Activated T-cell treated with anti-CD3 and anti-CD28 coated beads for 24 hours (primary cell): ENCODE measurements around the gene USP14.

Source experiments
- DNase-seq: peaks from one replicate; pipeline ENCODE4 v3.0.0-alpha.2; 2020; ENCODE audit warnings: low read depth

USP14 gene

DNA sequence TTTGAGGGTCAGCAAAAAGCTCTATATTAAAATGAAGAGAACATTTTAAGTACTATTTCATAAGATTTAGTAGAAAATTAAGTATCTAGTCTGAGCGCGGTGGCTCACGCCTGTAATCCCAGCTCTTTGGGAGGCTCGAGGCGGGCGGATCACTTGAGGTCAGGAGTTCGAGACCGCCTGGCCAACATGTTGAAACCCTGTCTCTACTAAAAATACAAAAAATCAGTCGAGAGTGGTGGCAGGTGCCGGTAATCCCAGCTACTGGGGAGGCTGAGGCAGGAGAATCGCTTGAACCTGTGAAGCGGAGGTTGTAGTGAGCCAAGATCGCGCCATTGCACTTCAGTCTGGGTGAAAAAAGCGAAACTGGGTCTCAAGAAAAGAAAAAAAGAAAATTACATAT is 1.6 kb downstream of the USP14 start:
- no peak for DNase-seq

DNA sequence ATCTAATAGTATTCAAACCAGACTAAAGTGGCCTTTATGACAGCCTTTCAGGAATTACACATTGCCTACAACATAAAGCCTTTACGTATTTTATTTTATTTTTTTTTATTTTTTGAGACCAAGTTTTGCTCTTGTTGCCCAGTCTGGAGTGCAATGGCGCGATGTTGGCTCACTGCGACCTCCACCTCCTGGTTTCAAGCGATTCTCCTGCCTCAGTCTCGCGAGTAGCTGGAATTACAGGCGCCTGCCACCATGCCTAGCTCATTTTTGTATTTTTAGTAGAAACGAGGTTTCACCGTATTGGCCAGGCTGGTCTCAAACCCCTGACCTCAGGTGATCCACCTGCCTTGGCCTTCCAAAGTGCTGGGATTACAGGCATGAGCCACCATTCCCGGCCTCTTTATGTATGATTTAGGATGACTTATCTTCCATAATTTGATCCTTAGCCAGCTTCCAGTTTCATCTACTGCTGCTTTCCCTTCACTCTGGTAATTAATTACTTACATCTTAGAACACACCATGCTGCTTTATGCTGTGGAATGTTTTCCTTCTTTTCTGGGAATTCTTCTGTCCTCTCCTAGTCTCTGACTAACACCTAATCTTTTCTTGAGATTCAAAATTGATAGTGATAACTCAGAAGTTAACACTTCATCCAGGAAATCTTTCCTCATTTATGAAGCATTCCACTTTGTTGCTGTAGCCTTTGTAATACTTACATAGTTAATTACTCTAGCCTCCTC is 2.6 kb downstream of the USP14 start:
- no peak for DNase-seq

DNA sequence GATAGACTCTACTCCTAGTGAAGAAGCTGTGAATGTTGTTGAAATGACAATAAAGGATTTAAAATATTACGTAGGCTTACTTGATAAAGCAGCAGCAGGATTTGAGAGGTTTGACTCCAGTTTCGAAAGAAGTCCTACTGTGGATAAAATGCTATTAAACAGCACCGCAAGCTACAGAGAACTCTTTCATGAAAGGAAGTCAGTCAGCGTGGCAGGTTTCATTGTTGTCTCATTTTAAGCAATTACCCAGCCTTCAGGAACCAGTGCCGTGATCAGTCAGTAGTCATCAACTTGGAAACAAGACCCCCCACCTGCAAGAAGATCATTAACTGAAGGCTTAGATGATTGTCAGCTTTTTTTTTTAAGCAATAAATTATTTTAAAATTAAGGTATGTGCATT is 14.0 kb downstream of the USP14 start:
- no peak for DNase-seq

DNA sequence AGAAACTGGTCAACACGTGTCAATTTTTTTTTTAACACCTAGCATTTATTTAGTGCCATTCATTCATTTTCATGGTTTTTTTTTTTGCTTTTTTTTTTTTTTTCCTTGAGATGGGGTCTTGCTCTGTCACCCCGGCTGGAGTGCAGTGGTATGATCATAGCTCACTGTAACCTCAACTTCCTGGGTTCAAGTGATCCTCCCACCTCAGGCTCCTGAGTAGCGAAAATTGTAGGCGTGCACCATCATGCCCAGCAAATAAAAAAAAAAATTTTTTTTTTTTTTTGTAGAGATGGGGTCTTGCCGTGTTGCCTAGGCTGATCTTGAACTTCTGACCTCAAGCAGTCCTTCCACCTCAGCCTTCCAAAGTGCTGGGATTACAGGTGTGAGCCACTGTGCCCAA is 21.1 kb downstream of the USP14 start:
- DNase-seq, result no peak

DNA sequence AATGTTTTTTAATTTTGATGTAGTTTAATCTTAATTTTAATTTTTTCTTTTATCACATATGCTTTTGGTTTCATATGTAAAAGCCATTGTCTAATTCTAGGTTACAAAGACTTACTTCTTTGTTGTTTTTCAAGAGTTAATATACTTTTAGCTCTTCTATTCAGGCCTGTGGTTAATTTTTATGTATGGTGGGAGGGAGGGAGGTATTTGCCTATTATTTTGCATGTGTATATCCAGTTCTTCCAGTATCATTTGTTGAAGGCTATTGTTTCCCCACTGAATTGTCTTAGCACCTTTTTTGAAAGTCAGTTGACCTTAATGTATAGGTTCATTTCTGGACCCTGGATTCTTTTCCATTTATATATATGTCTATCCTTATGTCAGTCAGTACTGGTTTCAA is 23.4 kb downstream of the USP14 start:
- no peak for DNase-seq

DNA sequence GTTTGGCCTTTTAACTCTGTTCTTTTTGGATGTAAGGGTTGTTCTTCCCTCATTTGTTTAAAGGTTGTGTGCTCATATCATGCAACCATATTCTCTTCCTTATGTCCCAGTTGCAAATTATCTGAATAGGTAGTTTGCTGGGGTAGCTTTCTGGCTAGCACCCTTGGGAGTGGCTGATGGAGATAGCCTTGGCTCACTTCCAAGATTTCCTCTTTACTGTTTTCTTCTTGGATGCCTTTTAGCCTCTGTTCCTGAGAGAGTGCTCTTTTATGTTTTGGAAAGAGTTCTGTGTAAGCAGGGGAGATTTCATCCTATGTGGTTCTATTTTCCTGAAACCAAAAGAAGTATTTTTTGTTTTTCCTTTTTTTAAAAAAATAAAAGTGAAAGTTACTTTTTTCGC is 25.4 kb downstream of the USP14 start:
- no peak for DNase-seq

DNA sequence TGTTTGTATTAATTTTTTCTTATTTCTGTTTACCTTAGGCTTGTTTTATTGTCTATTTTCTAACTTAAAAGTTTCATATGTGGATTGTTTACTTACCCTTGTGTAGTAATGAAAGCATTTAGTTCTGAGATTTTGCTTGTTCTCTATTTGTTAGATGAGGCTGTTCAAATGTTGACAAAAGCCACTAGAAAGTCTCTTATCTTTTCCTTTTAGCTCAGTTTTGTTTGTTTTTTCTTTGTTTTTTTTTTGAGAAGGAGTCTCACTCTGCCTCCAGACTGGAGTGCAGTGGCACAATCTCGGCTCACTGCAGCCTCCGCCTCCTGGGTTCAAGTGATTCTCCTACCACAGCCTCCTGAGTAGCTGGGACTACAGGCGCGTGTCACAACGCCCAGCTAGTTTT is 30.9 kb downstream of the USP14 start:
- no peak for DNase-seq

DNA sequence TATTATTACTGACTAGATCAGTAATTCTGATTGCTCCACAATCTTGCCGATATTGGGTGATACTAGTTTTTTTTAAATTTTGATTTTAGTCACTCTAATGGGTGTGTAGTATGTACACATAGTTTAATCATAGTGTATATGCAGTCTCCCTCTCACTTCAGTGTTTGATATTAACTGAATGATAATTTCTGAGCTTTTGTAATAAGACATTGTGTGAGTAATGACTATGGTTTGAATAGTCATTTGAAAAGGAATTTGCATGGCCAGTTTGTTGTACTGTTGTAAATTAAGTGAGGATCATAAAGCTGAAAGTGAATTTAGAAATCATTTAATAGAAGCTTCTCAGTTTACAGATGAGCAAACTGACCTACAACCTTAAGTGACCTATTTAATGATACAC is 33.4 kb downstream of the USP14 start:
- DNase-seq, result no peak

DNA sequence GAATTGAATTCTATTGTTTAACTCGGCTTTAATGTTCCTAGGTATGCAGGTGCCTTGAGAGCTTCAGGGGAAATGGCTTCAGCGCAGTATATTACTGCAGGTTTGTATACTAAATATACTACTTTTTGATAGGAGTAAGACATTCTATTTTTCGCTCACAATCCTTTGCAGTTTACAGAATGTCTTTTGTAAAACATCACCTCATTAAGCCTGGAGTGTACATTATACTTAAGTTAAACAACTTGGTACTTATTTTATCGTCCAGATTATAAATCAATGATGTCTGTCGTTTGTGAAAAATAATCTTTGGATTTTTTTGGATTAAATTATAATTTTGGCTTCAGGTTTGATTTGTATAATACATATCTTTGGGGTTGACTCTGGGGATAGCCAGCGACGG is 34.4 kb downstream of the USP14 start:
- DNase-seq, result no peak

DNA sequence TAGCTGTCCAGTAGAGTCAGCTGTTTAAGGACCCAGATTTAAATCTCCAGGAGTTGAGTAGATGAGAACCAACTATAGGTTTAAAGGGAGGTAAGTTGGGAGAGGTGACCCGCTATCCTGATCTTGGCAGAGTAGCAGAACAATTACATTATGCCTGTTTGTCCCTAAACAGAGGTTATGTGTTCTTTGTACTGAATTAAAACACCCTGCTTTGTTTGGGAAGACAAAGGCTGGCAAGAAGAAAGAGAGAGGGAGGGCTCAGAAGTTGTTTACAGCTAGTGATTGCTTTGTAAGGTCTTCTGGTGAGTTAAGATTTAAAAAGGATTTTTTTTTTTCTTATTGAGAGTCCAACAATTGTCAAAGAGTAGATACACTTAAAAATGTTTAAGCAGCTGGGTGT is 37.3 kb downstream of the USP14 start:
- DNase-seq, result no peak

DNA sequence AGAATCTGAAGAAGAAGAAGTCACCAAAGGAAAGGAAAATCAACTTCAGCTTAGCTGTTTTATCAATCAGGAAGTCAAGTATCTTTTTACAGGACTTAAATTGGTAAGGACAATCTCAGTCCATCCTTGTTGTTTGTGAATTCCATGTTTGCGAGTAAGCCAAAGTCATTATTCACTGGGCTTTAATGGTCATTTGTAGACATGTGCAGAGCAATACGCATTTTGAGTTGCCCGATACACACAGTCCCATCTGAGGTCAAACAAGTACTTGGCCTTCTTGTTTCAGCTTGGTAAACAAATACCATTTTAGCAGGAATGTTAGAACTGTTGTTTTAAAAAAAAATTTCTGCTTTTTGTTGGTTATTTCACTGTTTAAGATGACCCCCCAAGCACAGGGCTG is 40.9 kb downstream of the USP14 start:
- DNase-seq, result no peak

DNA sequence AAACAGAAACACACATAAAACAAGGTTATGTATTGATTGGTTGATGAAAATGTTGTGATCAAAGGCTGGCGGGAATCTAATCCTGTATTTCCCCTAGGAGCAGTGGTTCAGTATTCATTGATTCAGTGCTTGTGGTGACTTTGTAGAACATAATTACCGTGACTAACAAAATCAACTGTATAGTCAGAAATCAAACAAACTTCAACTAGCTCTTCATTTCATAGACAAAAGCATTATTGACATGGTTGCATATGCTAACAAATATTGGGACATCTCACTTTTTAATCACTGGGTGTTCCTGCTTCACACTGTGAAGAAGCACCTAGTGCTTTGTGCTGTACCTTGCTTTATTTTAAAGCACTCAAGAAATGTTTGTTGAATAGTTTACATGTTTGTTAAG is 41.4 kb downstream of the USP14 start:
- DNase-seq, result no peak

DNA sequence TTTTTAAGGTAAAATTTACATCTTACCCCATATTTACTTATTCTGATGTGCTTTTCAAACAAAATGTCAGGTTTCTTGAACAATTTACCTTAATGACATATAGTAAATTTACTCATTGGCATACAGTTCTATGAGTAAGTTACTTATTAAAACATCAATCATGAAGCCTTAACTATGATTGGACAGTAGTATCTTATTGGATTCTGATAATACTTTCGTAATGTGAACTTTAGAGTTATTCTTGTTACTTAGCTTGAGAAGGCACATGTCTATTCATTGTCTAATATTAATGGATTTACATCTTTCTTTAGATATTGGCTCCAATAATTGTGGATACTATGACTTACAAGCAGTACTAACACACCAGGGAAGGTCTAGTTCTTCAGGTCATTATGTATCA is 51.7 kb downstream of the USP14 start:
- no peak for DNase-seq

DNA sequence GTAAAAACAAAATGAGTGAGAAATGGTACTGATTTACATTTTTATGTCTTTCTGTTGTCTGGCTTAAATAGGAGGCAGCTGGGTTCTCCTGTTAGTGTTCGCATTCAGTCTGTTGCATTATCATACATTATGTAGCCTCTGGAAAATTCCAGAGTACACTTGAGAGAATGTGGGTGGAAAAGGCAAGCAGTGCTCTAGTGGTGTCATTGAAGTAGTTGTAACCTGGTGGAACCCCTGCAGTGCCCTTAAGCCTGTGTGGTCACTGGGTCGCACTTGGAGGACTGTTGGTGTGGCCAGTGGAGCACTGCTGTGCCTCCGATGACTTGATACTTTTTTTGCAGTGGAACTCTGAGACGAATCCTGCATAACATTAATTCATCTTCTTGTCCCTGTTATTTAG is 52.4 kb downstream of the USP14 start:
- DNase-seq, result no peak

DNA sequence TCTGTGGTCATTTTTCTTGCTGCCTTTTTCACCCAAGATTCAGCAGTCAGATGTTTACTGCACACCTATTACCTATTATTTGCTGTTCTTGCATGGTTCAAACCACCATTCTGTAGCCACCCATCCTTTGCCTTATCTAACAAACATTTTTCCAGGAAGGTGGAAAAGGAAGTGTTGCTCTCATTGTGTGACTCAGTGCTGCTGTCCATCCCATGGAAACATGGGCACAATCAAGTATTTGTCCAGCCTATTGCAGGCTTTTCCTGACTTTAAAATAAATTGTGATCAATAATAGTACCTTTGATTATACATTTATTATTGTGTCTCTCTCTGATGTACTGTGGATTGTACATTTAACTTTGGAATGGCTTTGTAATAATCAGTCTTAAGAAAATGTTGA is 53.2 kb downstream of the USP14 start:
- DNase-seq, result no peak

DNA sequence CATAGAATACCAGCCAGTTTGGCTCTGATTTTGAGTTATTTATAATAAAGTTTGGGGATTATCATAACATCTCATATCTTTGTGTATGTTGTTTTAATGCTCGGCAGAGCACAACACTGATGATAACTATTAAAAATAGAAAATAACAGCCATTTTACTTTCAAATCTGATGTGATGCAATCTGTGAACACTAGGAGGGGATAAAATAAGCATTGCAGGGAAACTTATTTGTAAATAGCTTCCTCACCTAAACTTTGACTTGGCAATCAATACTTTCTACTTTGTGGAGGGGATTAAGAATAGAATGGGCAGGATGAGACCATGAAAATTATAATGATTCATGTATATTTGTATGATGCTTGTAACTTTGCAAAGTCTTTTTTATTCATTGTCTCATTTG is 54.4 kb downstream of the USP14 start:
- no peak for DNase-seq

DNA sequence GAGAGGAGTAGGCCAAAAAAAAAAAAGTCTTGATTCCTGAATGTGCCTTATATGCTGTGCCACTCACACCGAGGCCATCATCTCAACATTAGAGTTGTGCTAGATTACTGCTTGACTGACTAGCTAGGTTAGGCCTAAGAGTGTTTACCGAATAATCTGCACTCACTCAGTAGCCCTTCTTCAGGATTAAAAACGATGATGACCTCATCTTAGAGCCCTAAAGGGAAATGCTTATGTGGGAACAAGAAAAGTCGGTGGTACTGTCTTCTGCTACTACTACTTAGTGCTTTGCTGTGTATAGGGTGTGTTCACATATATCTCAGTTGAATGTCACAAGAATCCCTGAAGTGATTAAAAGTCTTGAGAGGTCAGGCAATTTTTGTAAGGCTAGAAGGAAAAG is 55.1 kb downstream of the USP14 start:
- no peak for DNase-seq

DNA sequence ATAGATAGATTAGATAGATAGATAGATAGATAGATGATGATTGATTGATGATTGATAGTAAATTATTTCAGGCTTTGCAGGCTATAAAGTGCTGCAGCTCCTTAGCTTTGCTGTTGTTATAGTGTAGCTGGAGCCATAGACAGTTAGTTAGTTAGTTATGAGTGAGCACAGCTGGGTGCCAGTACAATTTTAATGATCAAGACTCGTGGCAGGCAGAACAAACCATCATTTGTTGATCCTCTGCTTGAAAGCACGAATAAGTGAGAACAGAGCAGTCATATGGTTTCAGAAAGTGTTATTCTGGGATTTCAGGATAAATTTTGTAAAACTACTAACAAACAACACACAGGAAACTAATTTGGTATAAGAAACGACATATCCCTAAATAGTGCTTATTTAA is 55.6 kb downstream of the USP14 start:
- no peak for DNase-seq

DNA sequence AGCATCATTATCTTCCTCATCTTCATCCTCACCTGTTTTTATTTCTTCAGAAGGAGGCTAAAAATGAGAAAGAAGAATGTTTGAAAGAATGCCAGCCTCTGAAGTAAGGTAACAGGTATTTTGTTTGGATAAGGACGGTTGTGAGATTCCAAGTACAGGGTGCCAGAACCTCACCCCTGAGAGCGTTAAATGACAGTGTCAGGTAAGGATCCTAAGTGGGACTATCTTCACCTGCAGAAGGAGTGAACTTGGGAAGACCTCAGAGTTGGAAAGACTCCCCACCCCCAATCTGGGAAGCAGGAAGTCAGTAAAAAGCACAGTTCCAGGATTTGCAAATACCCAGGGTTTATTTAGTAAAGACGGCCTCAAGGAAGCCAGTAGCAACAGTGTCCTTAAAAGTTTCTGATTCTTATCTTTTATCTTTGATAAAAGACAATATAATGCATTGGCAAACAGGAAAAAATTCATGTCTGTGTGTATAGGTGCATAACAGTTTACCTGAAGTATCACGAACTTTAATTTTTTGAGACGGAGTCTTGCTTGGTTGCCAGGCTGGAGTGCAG is 57.2 kb downstream of the USP14 start:
- DNase-seq, result no peak

DNA sequence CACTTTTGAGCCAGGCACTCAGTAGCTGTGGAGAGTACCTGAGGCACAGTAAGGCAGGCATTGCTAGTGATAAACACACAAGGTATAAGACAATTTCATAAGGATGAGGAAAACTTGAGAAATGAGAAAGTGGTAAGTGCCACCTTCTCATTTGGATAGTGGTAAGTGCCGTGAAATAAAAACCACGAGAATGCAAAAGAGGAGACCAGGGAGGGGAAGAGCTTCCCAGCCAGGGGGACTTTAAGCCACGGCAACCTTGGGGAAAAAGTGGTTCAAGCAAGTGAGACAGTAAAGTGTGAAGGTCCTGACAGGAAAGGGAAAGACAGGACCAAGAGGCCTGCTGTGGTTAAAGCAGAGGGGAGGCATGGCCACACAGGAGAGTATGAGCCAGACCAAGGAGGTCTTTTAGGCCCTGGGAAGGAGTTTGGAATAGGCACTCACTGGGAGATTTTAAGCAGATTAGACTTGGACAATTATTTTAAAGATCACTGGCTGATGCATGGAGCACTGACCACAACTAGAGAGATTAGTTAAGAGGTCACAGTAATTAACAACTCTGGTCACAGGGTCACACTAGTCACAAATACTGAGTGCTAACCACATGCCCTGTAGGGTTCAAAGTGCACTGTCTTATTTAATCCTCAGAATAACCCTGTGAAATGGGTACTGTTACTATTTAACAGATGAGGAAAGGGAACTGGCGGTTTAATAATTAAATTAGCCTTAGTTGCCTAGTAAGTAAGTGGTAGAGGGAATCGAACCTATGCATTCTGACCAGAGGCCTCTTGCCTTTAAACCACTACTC is 59.4 kb downstream of the USP14 start:
- DNase-seq, result no peak

DNA sequence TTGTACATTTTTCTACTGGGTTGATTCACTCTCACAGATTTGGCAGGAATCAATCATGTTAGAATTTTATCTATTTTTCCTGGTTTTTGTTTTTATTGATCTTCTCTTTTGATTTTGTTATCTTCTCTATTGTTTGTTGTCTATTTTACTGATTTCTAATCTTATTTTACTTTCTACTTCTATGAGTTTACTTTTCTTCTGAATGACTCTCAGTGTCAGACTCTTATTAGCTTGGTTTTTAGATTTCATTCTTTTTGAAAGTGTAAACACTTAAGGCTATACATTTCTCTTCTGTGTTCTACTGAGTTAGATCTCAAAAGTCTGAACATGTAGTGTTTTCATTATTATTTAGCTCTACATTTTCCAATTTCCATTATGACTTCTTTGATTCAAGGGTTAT is 62.4 kb downstream of the USP14 start:
- DNase-seq, result no peak

DNA sequence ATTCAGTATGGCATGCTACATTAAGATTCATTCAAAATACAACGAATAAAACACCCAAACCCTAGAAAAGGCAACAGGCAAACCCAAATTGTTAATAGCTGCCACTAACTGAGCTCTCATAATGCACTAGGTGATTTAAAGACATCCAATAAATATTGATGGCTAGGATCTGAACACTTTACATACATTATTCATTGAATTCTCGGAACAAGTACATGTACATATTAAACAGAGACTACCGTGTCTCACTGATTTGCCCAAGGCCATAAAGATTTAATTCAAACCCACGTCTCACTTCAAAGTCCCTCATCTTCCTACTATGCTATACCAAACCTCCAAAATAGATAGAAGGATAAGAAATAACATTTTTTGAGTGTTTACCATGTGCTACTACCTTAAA is 67.4 kb downstream of the USP14 start:
- DNase-seq, result no peak

DNA sequence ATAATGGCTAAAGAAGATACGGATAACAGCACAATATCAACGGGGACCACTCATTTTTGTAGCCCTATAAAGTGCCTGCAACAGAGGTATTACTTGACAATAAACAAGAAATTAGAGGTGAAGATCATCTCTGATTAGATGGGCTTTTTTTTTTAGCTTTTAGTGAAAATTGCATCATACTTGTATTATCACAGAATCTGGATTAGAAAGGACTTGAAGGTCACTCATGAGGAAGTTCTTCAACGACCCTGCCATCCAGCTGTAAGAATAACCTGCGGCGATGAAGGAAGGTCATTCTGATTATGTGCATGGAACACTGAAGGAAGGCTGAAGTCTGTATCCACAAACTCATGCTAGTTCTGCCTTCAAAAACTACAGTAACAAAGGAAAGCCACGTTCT is 69.0 kb downstream of the USP14 start:
- no peak for DNase-seq

DNA sequence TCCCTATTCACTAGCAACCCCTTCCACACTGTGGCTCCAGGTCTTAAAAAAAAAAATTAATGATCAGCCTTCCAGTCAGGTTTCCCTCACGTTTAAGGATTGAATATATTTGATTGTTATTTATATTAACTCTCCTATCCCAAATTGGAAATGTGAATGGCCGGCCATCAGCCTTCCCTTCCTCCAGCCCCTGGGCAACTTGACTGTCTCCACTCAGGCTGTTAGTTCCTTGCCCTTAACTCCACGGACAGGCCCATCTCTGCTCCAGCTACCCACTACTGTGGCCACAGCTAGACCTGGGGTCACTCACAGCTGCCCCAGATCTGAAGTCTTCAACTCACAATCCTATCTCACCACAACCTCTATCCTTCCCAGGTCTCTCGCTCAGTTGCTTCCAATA is 69.5 kb downstream of the USP14 start:
- DNase-seq, result no peak
